Gastroesophageal sphincter (tissue), 3 donors: ENCODE results near the gene OR10A6.

Source experiments
- CTCF ChIP-seq, 4 experiments: fragments of 200-600 bp in 2 of 4; fragments of 450-650 bp in 2 of 4; sonication (generic) in 1 of 4; IDR thresholded peaks; one replicate each; pipeline ENCODE4 v1.5.1; 2017 to 2019; ENCODE audit warnings: antibody characterized with exemption in 4 of 4, mild to moderate bottlenecking in 2 of 4, moderate library complexity in 2 of 4
- EP300 ChIP-seq: sonication (generic); formaldehyde crosslinking; IDR thresholded peaks from one replicate; pipeline ENCODE4 v1.6.1; 2017; ENCODE audit warnings: antibody characterized with exemption, mild to moderate bottlenecking
- POLR2A ChIP-seq, 2 donors: fragments of 450-650 bp; IDR thresholded peaks; one replicate each; pipeline ENCODE4 v1.6.1; 2017; ENCODE audit warnings: antibody characterized with exemption in 2 of 2, mild to moderate bottlenecking in 2 of 2, moderate library complexity in 1 of 2
- POLR2AphosphoS5 ChIP-seq: sonication (generic); formaldehyde crosslinking; IDR thresholded peaks from one replicate; pipeline ENCODE4 v1.6.1; 2017; ENCODE audit warnings: antibody characterized with exemption

GRCh38 chr11:7955191-7955590 is 24.1 kb upstream of the OR10A6 start:
- no peak for TF ChIP-seq CTCF (IDR thresholded peaks at IDR 0.05)
- no peak for TF ChIP-seq POLR2A (IDR thresholded peaks at IDR 0.05)
- no peak for TF ChIP-seq POLR2AphosphoS5
- TF ChIP-seq EP300, result no peak
